Endothelial cell of umbilical vein (primary cell): ENCODE measurements around the gene RARRES1. TPM values are rescaled to one million over a fixed set of nuclear protein-coding genes. Genes with fewer than 3 reads are reported as not detected.
"Not testable (repeated sequence)": the region's sequence is repeated elsewhere in the genome, so short reads cannot be mapped to it uniquely, and the experiment has no call there.

ENCODE experiments used
- BruUV-seq: library from RNA; stranded (reverse); fragments of 400-500 nt; replicated peaks from 2 replicates; lab custom pipeline; 2021; lab: Mats Ljungman, UMichigan
- CTCF ChIA-PET: fragments of 300-600, 350-600 bp; sonication (Branson Sonifier 250); formaldehyde crosslinking; loops from one replicate; lab custom pipeline; 2021; ENCODE audit warnings: antibody characterized with exemption, inconsistent platforms; lab: Charles Lee
- POLR2A ChIA-PET: fragments of 300-600, 350-600 bp; sonication (Branson Sonifier 250); formaldehyde crosslinking; loops from one replicate; lab custom pipeline; 2021; ENCODE audit warnings: antibody characterized with exemption, inconsistent platforms; lab: Charles Lee
- DNase-seq: peaks from one replicate; pipeline ENCODE4 v3.0.0-alpha.2; 2011; ENCODE audit warnings: low read depth, low spot score
- FAIRE-seq: peaks from 2 replicates; lab custom pipeline; 2011; peaks lifted over from hg19 to GRCh38; lab: Jason Lieb, UNC
- H2AFZ ChIP-seq: 2 replicates; pipeline ENCODE4 v1.6.0; 2012; ENCODE audit warnings: low read depth, low read length, control low read depth, inconsistent platforms
- H3K27ac ChIP-seq: 2 replicates; pipeline ENCODE4 v1.5.1; 2011; ENCODE audit warnings: low read depth, mild to moderate bottlenecking, control low read depth, low read length, moderate library complexity; ENCODE audit not compliant: insufficient read depth
- H3K27me3 ChIP-seq, 2 experiments: 2 replicates each; pipeline versions ENCODE4 v1.6.0 to v1.6.1; 2011; ENCODE audit warnings: low read length in 2 of 2, mixed read lengths in 1 of 2; ENCODE audit not compliant: control insufficient read depth in 2 of 2, insufficient read depth in 2 of 2
- H3K36me3 ChIP-seq, 2 experiments: 2 replicates in 1 of 2; 3 replicates in 1 of 2; pipeline ENCODE4 v1.5.1; 2011; ENCODE audit warnings: low read length in 2 of 2, mild to moderate bottlenecking in 1 of 2, moderate library complexity in 1 of 2; ENCODE audit not compliant: control insufficient read depth in 2 of 2, insufficient read depth in 2 of 2; ENCODE audit errors: extremely low read depth in 1 of 2
- H3K4me1 ChIP-seq: 3 replicates; pipeline ENCODE4 v1.5.1; 2011; ENCODE audit warnings: mild to moderate bottlenecking, low read length; ENCODE audit not compliant: control insufficient read depth, insufficient read depth; ENCODE audit errors: extremely low read depth
- H3K4me2 ChIP-seq: 2 replicates; pipeline ENCODE4 v1.6.1; 2011; ENCODE audit warnings: low read length, control low read depth, mixed read lengths; ENCODE audit not compliant: insufficient read depth
- H3K4me3 ChIP-seq, 3 experiments: fragments of 200-600 bp in 1 of 3; sonication (generic), shearing (Covaris generic) in 1 of 3; replicated peaks in 1 of 3; 2 replicates each; pipeline ENCODE4 v1.5.1; 2011 to 2016; ENCODE audit warnings: control low read depth in 3 of 3, low read length in 3 of 3, mild to moderate bottlenecking in 2 of 3, inconsistent platforms in 1 of 3, low read depth in 1 of 3, moderate library complexity in 1 of 3; ENCODE audit not compliant: insufficient read depth in 1 of 3
- H3K79me2 ChIP-seq: 2 replicates; pipeline ENCODE4 v1.6.0; 2012; ENCODE audit warnings: low read length, inconsistent platforms; ENCODE audit not compliant: control insufficient read depth, insufficient read depth
- H3K9ac ChIP-seq: replicated peaks from 2 replicates; pipeline ENCODE3; 2011; ENCODE audit warnings: low read length, control low read depth; ENCODE audit not compliant: insufficient read depth; ENCODE audit errors: extremely low read depth
- H3K9me1 ChIP-seq: replicated peaks from 3 replicates; pipeline ENCODE4 v1.6.0; 2011; ENCODE audit warnings: mild to moderate bottlenecking, low read length; ENCODE audit not compliant: control insufficient read depth, insufficient read depth; ENCODE audit errors: extremely low read depth
- H3K9me3 ChIP-seq: replicated peaks from 2 replicates; pipeline ENCODE4 v1.5.1; 2012; ENCODE audit warnings: low read length, inconsistent platforms; ENCODE audit not compliant: control insufficient read depth, insufficient read depth
- H4K20me1 ChIP-seq: replicated peaks from 2 replicates; pipeline ENCODE3; 2011; ENCODE audit warnings: mild to moderate bottlenecking, low read length; ENCODE audit not compliant: control insufficient read depth, insufficient read depth; ENCODE audit errors: extremely low read depth
- FOS ChIP-seq: IDR thresholded peaks from 2 replicates; pipeline ENCODE4 v1.6.1; 2011; ENCODE audit warnings: mild to moderate bottlenecking, low read length, moderate library complexity, borderline replicate concordance; ENCODE audit not compliant: insufficient read depth
- JUN ChIP-seq: IDR thresholded peaks from 2 replicates; pipeline ENCODE4 v1.6.1; 2011; ENCODE audit warnings: borderline replicate concordance, low read depth; ENCODE audit not compliant: insufficient read length, insufficient read depth
- POLR2A ChIP-seq: IDR thresholded peaks from 2 replicates; pipeline ENCODE4 v1.6.1; 2012; ENCODE audit warnings: low read depth, mild to moderate bottlenecking, control low read depth, low read length
- POLR2AphosphoS5 ChIP-seq: IDR thresholded peaks from 2 replicates; pipeline ENCODE4 v1.6.1; 2012; ENCODE audit warnings: low read depth, mild to moderate bottlenecking, control low read depth, low read length, moderate library complexity; ENCODE audit not compliant: insufficient read depth
- dilution Hi-C: fragments of 300-500 bp; cut with MboI; formaldehyde crosslinking; loops from one replicate; pipeline ENCODE4 v1.15.0; 2019; ENCODE audit warnings: low sequenced_read_pairs; ENCODE audit not compliant: extremely low pct_ligation_motif_present
- intact Hi-C: fragments of 100-400 bp; cut with micrococcal nuclease; formaldehyde crosslinking; loops from one replicate; pipeline ENCODE4 v1.10.0; 2022
- polyA plus RNA-seq, 4 experiments: library from polyadenylated mRNA; depleted of rRNA in 3 of 4; stranded (reverse) in 3 of 4; unstranded in 1 of 4; fragments of >200 nt; gene quantifications; 2 replicates each; pipeline versions ENCODE4 v1.2.1 to v1.2.3, GENCODE V29; 2011 to 2012; ENCODE audit warnings: missing spikeins in 1 of 4
- total RNA-seq: library from RNA; stranded (reverse); gene quantifications from 2 replicates; pipeline ENCODE4 v1.2.3, GENCODE V29; 2021
- TF ChIP-seq, protein P1 (sequence below): IDR thresholded peaks from 2 replicates; pipeline ENCODE4 v1.6.1; 2011; ENCODE audit not compliant: insufficient read depth, insufficient read length

The RARRES1 gene
- total and polyA plus RNA-seq, 2 donors (not counting 3 experiments of a cell fraction or from before 2014, with no cell fraction given) = 0.98 to 1.5 TPM

GRCh38 chr3:158693866-158694456, 38.3 kb downstream of the RARRES1 start:
- DNase-seq, FAIRE-seq, H3K9ac ChIP-seq, dilution Hi-C loops, H3K4me3 ChIP-seq, H4K20me1 ChIP-seq, H3K9me1 ChIP-seq, POLR2A ChIA-PET, H3K79me2 ChIP-seq, BruUV-seq, H3K4me1 ChIP-seq, H3K27me3 ChIP-seq, H3K9me3 ChIP-seq, H3K36me3 ChIP-seq, H3K4me2 ChIP-seq, H2AFZ ChIP-seq, intact Hi-C loops, H3K27ac ChIP-seq: not testable (repeated sequence)
- CTCF ChIA-PET = interaction anchor here (1.0 to 4.0 kb wide), 4 partner anchors 10 to 42 kb away, joined by 3 to 27 read pairs (median 3); no protein-coding TSS in a partner anchor

GRCh38 chr3:158685159-158685558, 47.1 kb downstream of the RARRES1 start:
- no TSS peak for BruUV-seq
- Histone ChIP-seq H3K4me2 (peak overlapping the region; percentile 38), H3K27me3 (no peaks in the 10 kb centered on the region), H3K4me3 (no peak overlapping the region), H3K9ac (peak overlapping the region; percentile 11), H3K9me1 (no peaks in the 10 kb centered on the region), H3K79me2 (no peaks in the 10 kb centered on the region), H2AFZ (no peak overlapping the region), H4K20me1 (no peaks in the 10 kb centered on the region), H3K4me1 (peaks cover 11% of the 10 kb centered on the region), H3K27ac (peak overlapping the region; percentile 65), H3K9me3 (no peaks in the 10 kb centered on the region), H3K36me3 (peaks cover 0 to 6% of the 10 kb centered on the region in 2 experiments)
- peak; percentile 77 for DNase-seq
- dilution Hi-C loops = no loop called here
- intact Hi-C loops = no loop called here
- POLR2A ChIA-PET = no interaction called here
- FAIRE-seq = no peak
- TF ChIP-seq, protein P1, sequence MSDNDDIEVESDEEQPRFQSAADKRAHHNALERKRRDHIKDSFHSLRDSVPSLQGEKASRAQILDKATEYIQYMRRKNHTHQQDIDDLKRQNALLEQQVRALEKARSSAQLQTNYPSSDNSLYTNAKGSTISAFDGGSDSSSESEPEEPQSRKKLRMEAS = no peak
- TF ChIP-seq FOS = no peak
- TF ChIP-seq POLR2AphosphoS5 = no peak
- no peak for TF ChIP-seq POLR2A
- TF ChIP-seq JUN = peak; percentile 50
- CTCF ChIA-PET = interaction anchor here (4.3 kb wide), 1 partner anchor 8 kb away, joined by 28 read pairs; no protein-coding TSS in a partner anchor
